Measurements from ENCODE around the gene ABI3BP. TPM values are rescaled to one million over a fixed set of nuclear protein-coding genes. Genes with fewer than 3 reads are reported as not detected.
A peak's percentile ranks its signal among the peaks of the same experiment; 100 is the strongest.
"Not testable (repeated sequence)": the region's sequence is repeated elsewhere in the genome, so short reads cannot be mapped to it uniquely, and the experiment has no call there.

ABI3BP gene
- total and polyA plus RNA-seq, 2 experiments from 2014 or later = 6.8 to 30.3 TPM

DNA sequence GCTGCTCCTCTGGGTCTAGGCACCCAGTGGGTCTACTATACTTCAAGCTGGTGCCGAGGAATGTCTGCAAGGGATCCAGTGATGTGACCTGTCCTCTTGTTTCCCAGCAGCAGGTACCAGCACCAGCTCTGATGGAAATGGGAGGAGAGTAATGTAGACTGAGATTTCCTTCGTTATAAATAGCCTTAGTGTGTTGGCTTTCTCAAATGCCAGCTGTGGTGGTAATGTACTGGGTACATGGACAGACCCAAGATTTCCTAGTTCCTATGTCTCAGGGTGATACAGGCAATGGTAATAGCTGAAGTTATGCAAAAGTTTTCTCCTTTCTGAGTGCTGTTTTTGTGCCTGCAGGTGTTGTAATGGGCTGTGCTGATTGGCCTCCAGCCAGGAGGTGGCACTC is 33.0 kb upstream of the ABI3BP start:
- in situ Hi-C loops (cut with MboI) = no loop called here
- Histone ChIP-seq H3K4me3 (no peak overlapping the region), H3K9me3 (ENCODE audit: low read depth) (no peaks in the 10 kb centered on the region), H3K4me1 (ENCODE audit: insufficient read depth) (no peaks in the 10 kb centered on the region), H3K4me2 (ENCODE audit: unreplicated experiment) (no peak overlapping the region), H3K36me3 (ENCODE audit: low read depth) (no peaks in the 10 kb centered on the region), H3K9ac (no peak overlapping the region), H2AFZ (no peak overlapping the region), H3K27ac (no peak overlapping the region), H4K20me1 (ENCODE audit: insufficient read depth) (no peaks in the 10 kb centered on the region), H3K9me2 (ENCODE audit: insufficient read depth) (no peaks in the 10 kb centered on the region), H3K79me2 (ENCODE audit: insufficient read depth) (no peaks in the 10 kb centered on the region), H3K27me3 (replicated peaks; ENCODE audit: insufficient read depth) (no peaks in the 10 kb centered on the region), H3F3A (ENCODE audit: insufficient read depth) (no peaks in the 10 kb centered on the region)
- 83 to 92% methylated on average over 2 of the region's 2 CpGs for WGBS, 2 experiments (ENCODE audit: low coverage in 1 of 2, low lambda C conversion rate in 2 of 2, missing lambda C conversion rate in 2 of 2)
- DNase-seq = no peak
- TF ChIP-seq EZH2phosphoT487 (IDR thresholded peaks at IDR 0.05; ENCODE audit: insufficient read depth, low read depth) (no peak), EZH2 (IDR thresholded peaks at IDR 0.05; ENCODE audit: insufficient read depth, poor library complexity, severe bottlenecking) (no peak)

DNA sequence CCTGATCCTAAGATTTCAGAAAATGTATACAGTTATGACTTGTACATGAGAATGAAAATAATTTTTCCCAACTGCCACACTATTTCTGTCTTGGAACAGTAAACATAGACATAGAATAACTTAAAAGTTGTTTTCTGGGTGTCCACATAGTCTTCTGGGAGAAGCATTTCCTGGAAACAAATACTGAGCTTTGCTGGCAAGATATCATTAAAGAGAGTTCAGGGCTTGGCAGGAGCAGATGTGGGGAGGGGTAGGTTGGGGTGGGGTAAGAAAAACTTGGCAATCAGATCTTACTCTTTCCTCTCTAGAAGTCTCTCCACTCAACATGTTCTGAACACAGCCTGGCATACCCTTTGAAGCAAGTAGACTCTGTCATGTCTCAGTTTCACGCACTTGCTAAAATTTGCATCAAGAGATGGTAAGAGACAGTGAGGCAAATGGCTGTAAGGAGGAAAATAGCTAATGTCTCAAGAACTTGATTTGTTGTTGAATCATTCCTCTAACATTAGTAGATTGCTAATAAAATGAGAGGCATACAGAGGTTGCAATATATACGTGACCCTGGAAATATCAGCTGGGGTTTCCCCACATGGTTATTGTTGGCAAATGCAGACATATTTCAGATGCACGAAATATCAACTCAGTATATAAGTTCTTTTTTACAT is 27.3 kb upstream of the ABI3BP start:
- WGBS, 2 experiments (ENCODE audit: low coverage in 1 of 2, low lambda C conversion rate in 2 of 2, missing lambda C conversion rate in 2 of 2) = 64 to 67% methylated on average over 3 of the region's 3 CpGs
- no peaks in the 10 kb centered on the region for H3K27me3 ChIP-seq (replicated peaks; ENCODE audit: insufficient read depth)

DNA sequence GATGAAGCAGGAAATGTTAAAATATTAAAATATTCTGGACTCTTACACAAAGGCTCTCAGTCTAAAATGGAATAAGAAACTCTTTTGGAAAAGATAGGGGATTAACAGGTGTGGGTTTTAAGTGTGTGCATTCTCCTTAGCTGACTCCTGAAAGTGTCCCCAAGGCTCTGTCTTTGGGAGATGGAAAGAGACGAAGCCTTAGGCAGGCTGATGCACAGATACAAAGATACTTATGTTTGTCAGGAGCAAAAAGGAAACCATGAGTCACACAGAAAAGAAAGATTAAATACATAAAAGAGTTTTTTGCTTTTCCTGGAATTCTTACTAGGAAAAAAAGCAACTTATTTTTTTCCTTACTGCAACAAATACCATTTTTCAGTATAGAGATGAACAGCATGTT is 23.8 kb upstream of the ABI3BP start:
- H3K4me3 ChIP-seq = peak overlapping the region; percentile 18; the same call in 1 of the 2 replicates
- H3K4me1 ChIP-seq (ENCODE audit: insufficient read depth) = peaks cover 14% of the 10 kb centered on the region
- no peaks in the 10 kb centered on the region for H3K9me3 ChIP-seq (ENCODE audit: low read depth)
- no peaks in the 10 kb centered on the region for H3K9me2 ChIP-seq (ENCODE audit: insufficient read depth)
- no peak for TF ChIP-seq EZH2phosphoT487 (IDR thresholded peaks at IDR 0.05; ENCODE audit: insufficient read depth, low read depth)
- TF ChIP-seq EZH2 (IDR thresholded peaks at IDR 0.05; ENCODE audit: insufficient read depth, poor library complexity, severe bottlenecking) = no peak
- no peaks in the 10 kb centered on the region for H3K79me2 ChIP-seq (ENCODE audit: insufficient read depth)
- peak overlapping the region; percentile 40 for H3K27ac ChIP-seq
- no peaks in the 10 kb centered on the region for H4K20me1 ChIP-seq (ENCODE audit: insufficient read depth)
- DNase-seq = peak; percentile 74
- H3K36me3 ChIP-seq (ENCODE audit: low read depth) = no peaks in the 10 kb centered on the region
- peak overlapping the region; percentile 64 for H3K4me2 ChIP-seq (ENCODE audit: unreplicated experiment)
- H3K27me3 ChIP-seq (replicated peaks; ENCODE audit: insufficient read depth) = no peaks in the 10 kb centered on the region
- in situ Hi-C loops (cut with MboI) = no loop called here
- WGBS, 2 experiments (ENCODE audit: low coverage in 1 of 2, low lambda C conversion rate in 2 of 2, missing lambda C conversion rate in 2 of 2) = 12 to 14% methylated on average over 1 of the region's 1 CpG
- peak overlapping the region; percentile 79 for H2AFZ ChIP-seq
- 0 out of 2 replicates have a peak, but pooled peaks cover 5% of the 10 kb centered on the region for H3F3A ChIP-seq (ENCODE audit: insufficient read depth)
- peak overlapping the region; percentile 34; the same call in 1 of the 2 replicates for H3K9ac ChIP-seq

More for the DNA sequence above, 27.3 kb upstream of the ABI3BP start:
- Histone ChIP-seq H2AFZ (no peak overlapping the region), H3K36me3 (ENCODE audit: low read depth) (no peaks in the 10 kb centered on the region), H3K9me2 (ENCODE audit: insufficient read depth) (no peaks in the 10 kb centered on the region), H3K4me1 (ENCODE audit: insufficient read depth) (peaks cover 14% of the 10 kb centered on the region), H3F3A (ENCODE audit: insufficient read depth) (0 out of 2 replicates have a peak, but pooled peaks cover 5% of the 10 kb centered on the region), H4K20me1 (ENCODE audit: insufficient read depth) (no peaks in the 10 kb centered on the region), H3K27ac (no peak overlapping the region), H3K9ac (no peak overlapping the region), H3K4me2 (ENCODE audit: unreplicated experiment) (no peak overlapping the region), H3K9me3 (ENCODE audit: low read depth) (no peaks in the 10 kb centered on the region), H3K79me2 (ENCODE audit: insufficient read depth) (no peaks in the 10 kb centered on the region), H3K4me3 (no peak overlapping the region)
- TF ChIP-seq EZH2phosphoT487 (IDR thresholded peaks at IDR 0.05; ENCODE audit: insufficient read depth, low read depth) = no peak
- no peak for TF ChIP-seq EZH2 (IDR thresholded peaks at IDR 0.05; ENCODE audit: insufficient read depth, poor library complexity, severe bottlenecking)
- in situ Hi-C loops (cut with MboI) = no loop called here
- DNase-seq = peak; percentile 4

DNA sequence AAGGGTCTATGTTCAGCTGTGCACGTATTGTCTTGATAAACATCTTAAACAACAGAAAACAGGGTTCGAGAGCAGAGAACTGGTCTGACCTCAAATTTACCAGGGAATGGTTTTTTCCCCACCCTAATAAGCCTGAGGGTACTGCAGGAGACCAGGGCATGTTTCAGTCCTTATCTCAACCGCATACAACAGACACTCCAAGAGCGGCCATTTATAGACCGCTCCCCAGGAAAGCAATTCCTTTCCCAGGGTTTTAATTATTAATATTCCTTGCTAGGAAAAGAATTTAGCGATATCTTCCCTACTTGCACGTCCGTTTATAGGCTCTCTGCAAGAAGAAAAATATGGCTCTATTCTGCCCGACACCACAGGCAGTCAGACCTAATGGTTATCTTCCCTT is 19.1 kb upstream of the ABI3BP start:
- H3K27me3 ChIP-seq (replicated peaks; ENCODE audit: insufficient read depth); H3K9me3 ChIP-seq (ENCODE audit: low read depth); H3K9me2 ChIP-seq (ENCODE audit: insufficient read depth); H4K20me1 ChIP-seq (ENCODE audit: insufficient read depth); H3K4me3 ChIP-seq; H3K4me2 ChIP-seq (ENCODE audit: unreplicated experiment); in situ Hi-C loops (cut with MboI); H3K27ac ChIP-seq; H2AFZ ChIP-seq; DNase-seq; H3K79me2 ChIP-seq (ENCODE audit: insufficient read depth); H3K36me3 ChIP-seq (ENCODE audit: low read depth); H3K9ac ChIP-seq: not testable (repeated sequence)
- peaks cover 38% of the 10 kb centered on the region for H3F3A ChIP-seq (ENCODE audit: insufficient read depth)
- WGBS, 2 experiments (ENCODE audit: low coverage in 1 of 2, low lambda C conversion rate in 2 of 2, missing lambda C conversion rate in 2 of 2) = 93 to 94% methylated on average over 9 of the region's 9 CpGs
- peaks cover 44% of the 10 kb centered on the region for H3K4me1 ChIP-seq (ENCODE audit: insufficient read depth)

DNA sequence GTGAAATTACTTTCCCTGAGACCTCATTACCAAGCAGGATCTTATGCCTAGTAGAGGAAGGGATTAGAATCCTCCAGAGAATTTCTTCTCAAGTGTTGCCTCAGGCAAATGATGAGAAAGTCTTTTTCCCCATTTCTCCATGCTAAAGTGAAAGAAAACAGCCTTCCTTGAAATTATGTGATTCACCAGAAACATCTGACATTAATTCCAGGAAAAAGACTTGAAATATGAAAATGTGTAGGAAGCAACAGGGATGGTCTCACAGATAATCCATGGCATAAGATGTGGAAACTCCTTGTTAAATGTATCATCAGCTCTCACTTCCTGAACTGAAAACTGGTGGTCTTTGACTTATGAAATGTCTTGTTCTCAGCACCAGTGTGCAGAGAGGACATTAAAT is 17.9 kb upstream of the ABI3BP start:
- in situ Hi-C loops (cut with MboI) = no loop called here
- peak overlapping the region; percentile 66 for H3K4me2 ChIP-seq (ENCODE audit: unreplicated experiment)
- H4K20me1 ChIP-seq (ENCODE audit: insufficient read depth) = no peaks in the 10 kb centered on the region
- no peaks in the 10 kb centered on the region for H3K36me3 ChIP-seq (ENCODE audit: low read depth)
- H3K4me1 ChIP-seq (ENCODE audit: insufficient read depth) = peaks cover 33% of the 10 kb centered on the region
- no peak overlapping the region for H3K4me3 ChIP-seq
- peak overlapping the region; percentile 57 for H2AFZ ChIP-seq
- H3K27ac ChIP-seq = peak overlapping the region; percentile 93
- no peaks in the 10 kb centered on the region for H3K79me2 ChIP-seq (ENCODE audit: insufficient read depth)
- no peak for TF ChIP-seq EZH2 (IDR thresholded peaks at IDR 0.05; ENCODE audit: insufficient read depth, poor library complexity, severe bottlenecking)
- TF ChIP-seq EZH2phosphoT487 (IDR thresholded peaks at IDR 0.05; ENCODE audit: insufficient read depth, low read depth) = no peak
- no peaks in the 10 kb centered on the region for H3K9me2 ChIP-seq (ENCODE audit: insufficient read depth)
- peak; percentile 82 for DNase-seq
- peak overlapping the region; percentile 61 for H3K9ac ChIP-seq
- H3K27me3 ChIP-seq (replicated peaks; ENCODE audit: insufficient read depth) = no peaks in the 10 kb centered on the region
- H3K9me3 ChIP-seq (ENCODE audit: low read depth) = no peaks in the 10 kb centered on the region
- H3F3A ChIP-seq (ENCODE audit: insufficient read depth) = peaks cover 33% of the 10 kb centered on the region

Measured in GM23248 (cell line).